Kidney epithelial cell (primary cell): ENCODE measurements around the gene GABPB1. TPM values are rescaled to one million over a fixed set of nuclear protein-coding genes. Genes with fewer than 3 reads are reported as not detected.
"Not testable (repeated sequence)": the region's sequence is repeated elsewhere in the genome, so short reads cannot be mapped to it uniquely, and the experiment has no call there.

Experiments
- DNase-seq: peaks from one replicate; pipeline ENCODE4 v3.0.0-alpha.2; 2010; ENCODE audit warnings: low read depth
- H3K27me3 ChIP-seq: 2 replicates; pipeline ENCODE4 v1.6.0; 2011; ENCODE audit warnings: low read length; ENCODE audit not compliant: control insufficient read depth, insufficient read depth
- H3K36me3 ChIP-seq: 2 replicates; pipeline ENCODE4 v1.5.1; 2011; ENCODE audit warnings: low read length; ENCODE audit not compliant: control insufficient read depth, insufficient read depth
- H3K4me3 ChIP-seq: 2 replicates; pipeline ENCODE4 v1.5.1; 2011; ENCODE audit warnings: low read depth, mild to moderate bottlenecking, control low read depth, low read length
- total RNA-seq: library from RNA; depleted of rRNA; stranded (reverse); fragments of >200 nt; gene quantifications from 2 replicates; pipeline ENCODE4 v1.2.3, GENCODE V29; 2015
- TF ChIP-seq, protein P1 (sequence below): IDR thresholded peaks from 2 replicates; pipeline ENCODE4 v1.5.1; 2011; ENCODE audit warnings: mild to moderate bottlenecking, moderate library complexity, low read length, control low read depth, inconsistent platforms; ENCODE audit not compliant: insufficient read depth, poor library complexity, severe bottlenecking

GABPB1 gene
- total RNA-seq, 1 donor from 2014 or later: 44.2 TPM

DNA sequence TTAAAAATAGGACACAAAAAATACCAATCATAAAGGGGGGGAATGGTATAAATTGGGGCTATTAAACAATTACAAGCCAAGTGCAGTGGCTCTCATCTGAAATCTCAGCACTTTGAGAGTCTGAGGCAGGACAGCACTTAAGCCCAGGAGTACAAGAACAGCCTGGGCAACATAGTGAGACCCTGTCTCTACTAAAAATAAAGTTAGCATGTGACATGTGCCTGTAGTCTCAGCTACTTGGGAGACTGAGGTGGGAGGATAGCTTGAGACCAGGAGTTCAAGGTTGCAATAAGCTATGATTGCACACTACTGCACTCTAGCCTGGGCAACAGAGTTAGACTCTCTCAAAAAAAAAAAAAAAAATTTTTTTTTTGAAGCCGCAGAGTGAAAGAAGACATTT is 23.8 kb upstream of the GABPB1 start:
- Histone ChIP-seq H3K36me3 (no peaks in the 10 kb centered on the region), H3K4me3 (no peak overlapping the region), H3K27me3 (no peaks in the 10 kb centered on the region)
- TF ChIP-seq, protein P1, sequence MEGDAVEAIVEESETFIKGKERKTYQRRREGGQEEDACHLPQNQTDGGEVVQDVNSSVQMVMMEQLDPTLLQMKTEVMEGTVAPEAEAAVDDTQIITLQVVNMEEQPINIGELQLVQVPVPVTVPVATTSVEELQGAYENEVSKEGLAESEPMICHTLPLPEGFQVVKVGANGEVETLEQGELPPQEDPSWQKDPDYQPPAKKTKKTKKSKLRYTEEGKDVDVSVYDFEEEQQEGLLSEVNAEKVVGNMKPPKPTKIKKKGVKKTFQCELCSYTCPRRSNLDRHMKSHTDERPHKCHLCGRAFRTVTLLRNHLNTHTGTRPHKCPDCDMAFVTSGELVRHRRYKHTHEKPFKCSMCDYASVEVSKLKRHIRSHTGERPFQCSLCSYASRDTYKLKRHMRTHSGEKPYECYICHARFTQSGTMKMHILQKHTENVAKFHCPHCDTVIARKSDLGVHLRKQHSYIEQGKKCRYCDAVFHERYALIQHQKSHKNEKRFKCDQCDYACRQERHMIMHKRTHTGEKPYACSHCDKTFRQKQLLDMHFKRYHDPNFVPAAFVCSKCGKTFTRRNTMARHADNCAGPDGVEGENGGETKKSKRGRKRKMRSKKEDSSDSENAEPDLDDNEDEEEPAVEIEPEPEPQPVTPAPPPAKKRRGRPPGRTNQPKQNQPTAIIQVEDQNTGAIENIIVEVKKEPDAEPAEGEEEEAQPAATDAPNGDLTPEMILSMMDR: no peak
- no peak for DNase-seq

DNA sequence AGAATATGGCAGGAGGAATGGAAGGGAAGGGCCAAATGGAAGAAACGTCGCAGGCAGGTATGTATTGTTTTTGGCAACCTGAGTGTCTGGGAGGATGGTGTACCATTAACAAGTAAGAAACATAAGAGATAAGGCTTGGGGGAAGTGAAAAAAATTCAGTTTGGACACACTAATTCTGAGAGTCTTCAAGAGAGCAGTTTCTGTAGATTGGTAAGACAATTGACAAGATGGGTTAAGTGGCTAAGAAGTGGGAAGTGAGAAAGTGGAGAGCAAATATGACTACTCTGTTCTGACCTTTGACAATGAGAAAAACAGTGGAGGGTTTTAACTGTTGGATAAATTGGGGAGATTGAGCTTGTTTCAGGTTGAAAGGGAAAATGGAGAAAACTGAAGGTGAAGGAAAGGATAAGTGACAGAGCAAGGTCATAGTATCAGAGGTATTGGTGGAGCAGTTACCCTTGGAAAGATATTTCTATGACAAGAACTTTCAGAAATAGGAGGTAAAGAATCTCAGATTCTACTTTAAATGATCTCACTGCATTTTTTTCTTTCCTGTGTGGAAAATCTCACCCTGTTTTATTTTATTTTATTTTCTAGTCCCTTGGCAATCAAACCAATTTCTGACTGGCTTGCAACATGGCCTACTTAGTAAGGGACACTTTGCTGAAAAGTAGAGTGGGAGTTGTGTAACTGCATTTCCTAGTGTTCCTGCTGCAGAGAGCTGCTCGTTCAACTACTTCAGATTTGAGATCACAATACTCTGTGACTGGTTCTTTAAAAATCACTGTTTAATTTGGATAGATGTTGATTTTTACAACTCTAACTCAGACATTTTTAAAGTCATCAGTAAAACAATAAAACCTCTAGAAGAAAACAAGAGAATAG is 23.1 kb upstream of the GABPB1 start:
- H3K27me3 ChIP-seq: no peaks in the 10 kb centered on the region
- no peaks in the 10 kb centered on the region for H3K36me3 ChIP-seq
- no peak for DNase-seq
- no peak overlapping the region for H3K4me3 ChIP-seq
- TF ChIP-seq, protein P1: no peak

DNA sequence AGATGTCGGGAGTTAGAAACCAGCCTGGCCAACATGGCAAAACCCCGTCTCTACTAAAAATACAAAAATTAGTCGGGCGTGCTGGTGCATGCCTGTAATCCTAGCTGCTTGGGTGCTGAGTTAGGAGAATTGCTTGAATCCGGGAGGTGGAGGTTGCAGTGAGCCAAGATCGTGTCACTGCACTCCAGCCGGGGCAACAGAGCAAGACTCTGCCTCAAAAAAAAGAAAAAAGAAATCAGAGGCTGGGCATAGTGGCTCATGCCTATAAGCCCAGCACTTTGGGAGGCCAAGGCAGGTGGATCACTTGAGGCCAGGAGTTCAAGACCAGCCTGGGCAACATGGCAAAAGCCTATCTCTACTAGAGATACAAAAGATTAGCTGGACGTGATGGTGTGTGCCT is 14.6 kb upstream of the GABPB1 start:
- DNase-seq, H3K4me3 ChIP-seq, H3K27me3 ChIP-seq, H3K36me3 ChIP-seq: not testable (repeated sequence)

DNA sequence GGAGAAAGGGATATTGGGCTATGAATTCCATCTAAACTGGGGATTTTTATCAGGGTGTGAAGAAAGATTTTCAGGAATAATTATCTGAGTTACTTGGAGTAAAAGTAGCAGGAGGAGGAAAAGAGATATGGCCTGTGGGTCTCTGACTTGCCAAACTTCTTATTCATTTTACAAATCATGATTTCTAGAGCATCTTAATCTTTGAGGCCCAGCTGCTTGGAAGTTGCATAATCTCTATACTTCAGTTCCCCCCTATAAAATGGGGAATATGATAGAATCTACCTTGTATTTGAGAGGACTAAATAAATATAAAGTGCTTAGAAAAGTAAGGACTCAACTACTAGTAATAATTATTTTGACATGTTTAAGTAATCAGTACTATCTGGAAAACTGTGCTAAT is 11.0 kb upstream of the GABPB1 start:
- TF ChIP-seq, protein P1: no peak
- Histone ChIP-seq H3K4me3 (no peak overlapping the region), H3K36me3 (no peaks in the 10 kb centered on the region), H3K27me3 (no peaks in the 10 kb centered on the region)
- no peak for DNase-seq

DNA sequence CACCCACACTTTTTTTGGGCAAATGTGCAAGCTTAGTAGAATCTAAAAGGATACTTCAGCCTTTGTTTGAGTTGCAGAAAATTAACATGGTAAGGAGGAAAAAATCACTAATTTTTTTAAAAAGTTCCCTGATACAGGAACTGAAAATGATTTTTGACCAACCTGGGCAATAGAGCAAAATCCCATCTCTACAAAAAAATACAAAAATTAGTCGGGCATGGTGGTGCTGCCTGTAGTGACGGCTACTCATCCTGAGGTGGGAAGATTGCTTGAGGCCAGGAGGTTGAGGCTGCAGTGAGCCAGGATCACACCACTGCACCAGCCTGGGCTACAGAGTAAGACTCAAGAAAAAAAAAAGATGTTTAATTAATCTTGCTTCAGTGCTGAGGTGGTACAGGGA is 10.6 kb upstream of the GABPB1 start:
- Histone ChIP-seq H3K4me3 (no peak overlapping the region), H3K27me3 (no peaks in the 10 kb centered on the region), H3K36me3 (no peaks in the 10 kb centered on the region)
- no peak for DNase-seq
- TF ChIP-seq, protein P1: no peak

DNA sequence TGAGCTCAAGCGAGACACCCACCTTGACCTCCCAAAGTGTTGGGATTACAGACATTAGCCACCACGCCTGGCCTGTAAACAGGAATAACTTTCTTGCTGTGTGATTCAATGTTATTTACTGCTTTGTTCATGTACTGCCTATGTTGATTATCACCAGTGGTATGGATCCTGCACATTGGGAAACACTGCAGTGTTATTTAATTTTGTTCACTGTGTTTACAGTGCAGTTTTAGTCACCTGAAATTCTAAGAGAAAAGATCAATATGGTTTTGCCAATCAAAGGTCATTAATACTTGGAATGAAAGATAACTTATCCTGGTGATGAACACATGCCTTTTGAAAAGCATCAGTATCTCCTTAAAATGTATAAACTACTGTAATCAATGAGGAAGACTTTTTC is 8.6 kb upstream of the GABPB1 start:
- TF ChIP-seq, protein P1: no peak
- no peak for DNase-seq
- H3K4me3 ChIP-seq: no peak overlapping the region
- no peaks in the 10 kb centered on the region for H3K27me3 ChIP-seq
- no peaks in the 10 kb centered on the region for H3K36me3 ChIP-seq
